Measurements from ENCODE around the gene RIN2.

GRCh38 chr20:19750907-19751636 is 7.0 kb upstream of the RIN2 start:
- TF ChIP-seq CTCF (IDR thresholded peaks at IDR 0.05; ENCODE audit: insufficient read depth, low read depth, low read length) (no peak), EZH2 (IDR thresholded peaks at IDR 0.05; ENCODE audit: insufficient read depth, low read length) (no peak)

Data from astrocyte (in vitro differentiated cells and primary cell).